SIG-M5 treated with dmso at 0.1 percent for 504 hours (cell line): Measurements from ENCODE around the gene TTF1.
"Not testable (repeated sequence)": the region's sequence is repeated elsewhere in the genome, so short reads cannot be mapped to it uniquely, and the experiment has no call there.

Source experiments
- DNase-seq: peaks from one replicate; lab custom pipeline; 2025; ENCODE audit not compliant: unreplicated experiment; lab: John Stamatoyannopoulos, UW

TTF1 gene

DNA sequence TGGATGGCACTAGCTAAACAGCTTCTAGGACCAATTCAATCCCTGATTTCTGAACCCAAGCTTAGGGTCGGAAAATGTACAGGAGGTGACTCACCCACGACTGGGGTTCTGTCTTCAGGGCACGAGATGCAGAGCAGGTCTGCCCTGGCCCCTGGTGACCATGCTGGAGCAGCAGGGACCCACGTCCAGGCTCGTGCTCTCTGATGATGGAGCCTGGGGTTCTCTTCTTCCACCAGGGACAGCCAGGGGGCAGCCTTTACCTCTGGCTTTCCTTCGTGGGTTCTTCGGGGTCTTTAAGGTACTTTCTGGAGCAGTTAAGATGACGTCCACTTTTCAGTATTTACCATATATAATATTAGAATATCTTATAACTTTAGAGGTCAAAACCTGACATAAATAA lies 5.4 kb upstream of the TTF1 start:
- DNase-seq, result no peak

DNA sequence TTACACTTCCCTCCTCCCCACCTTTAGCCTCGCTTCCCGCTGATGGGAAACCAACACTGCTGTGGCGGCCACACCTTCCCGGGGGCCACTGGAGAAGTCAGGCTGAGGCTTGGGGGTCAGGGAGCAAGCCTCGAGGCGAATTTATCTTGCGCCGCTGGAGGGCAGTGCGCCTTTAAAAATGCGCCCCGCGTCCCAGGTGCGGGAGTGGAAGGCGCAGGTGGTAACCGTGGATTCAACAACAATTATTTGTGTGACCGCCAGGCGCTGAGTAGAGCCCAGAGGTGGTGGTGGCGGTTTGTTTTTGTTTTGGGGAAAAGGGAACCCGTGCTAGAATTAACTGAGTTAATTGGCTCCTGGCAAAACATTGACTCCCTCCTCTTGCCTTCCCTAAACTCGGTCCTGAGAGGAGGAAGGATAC lies 4.5 kb upstream of the TTF1 start:
- DNase-seq, result no peak

DNA sequence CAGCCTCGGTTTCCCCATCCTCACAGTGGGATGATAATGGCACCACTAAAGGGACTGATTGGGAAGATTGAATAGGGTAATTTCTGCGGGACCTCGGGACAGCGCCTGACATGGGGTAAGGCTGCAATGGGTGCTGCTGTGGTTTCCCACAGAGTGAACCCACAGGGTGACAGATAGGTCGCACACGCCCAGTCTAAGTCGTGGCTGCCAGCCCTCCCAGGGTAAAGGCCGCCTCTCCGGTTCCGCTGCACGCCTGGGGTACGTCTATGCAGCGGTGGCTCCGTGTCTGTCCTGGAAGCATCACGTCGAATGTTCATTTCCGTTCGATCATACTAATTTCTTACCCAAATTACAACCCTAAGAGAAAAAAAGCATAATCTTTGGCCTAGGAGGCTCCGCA lies 4.0 kb upstream of the TTF1 start:
- DNase-seq, result no peak

DNA sequence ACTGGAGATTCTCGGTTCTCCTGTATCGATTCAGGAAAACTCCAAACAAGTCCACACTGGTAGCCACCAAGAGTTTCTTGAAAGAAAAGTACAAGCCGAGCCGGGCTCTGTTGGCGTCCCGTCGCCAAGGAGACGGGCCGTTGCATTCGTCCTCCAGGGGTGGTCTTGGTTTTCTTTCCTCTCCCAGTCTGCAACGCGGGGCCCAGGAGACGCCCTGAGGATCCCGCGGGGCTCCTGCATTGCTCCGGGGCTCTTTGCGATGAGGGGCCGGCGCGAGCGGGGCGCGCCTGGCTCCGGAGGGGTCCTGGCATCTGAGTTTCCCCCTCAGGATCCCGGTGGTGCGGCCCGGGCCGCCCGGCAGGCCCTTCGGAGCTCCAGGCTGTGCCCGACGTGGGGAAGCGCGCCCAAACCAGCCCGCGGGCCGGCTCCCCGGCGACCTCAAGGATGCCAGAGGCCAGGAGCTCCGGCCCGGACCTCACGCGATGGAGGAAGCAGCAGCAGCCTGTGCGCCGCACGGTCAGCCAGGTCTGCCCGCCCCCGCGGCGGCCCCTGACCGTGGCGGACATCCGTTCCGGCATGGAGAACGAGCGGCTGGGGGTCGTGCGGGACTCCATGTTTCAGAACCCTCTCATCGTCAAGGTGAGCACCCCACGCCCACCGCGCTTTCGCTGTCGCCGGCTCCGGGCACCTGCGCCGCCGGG lies 3.3 kb upstream of the TTF1 start, which contains the start of gene CFAP77:
TSS of gene CFAP77 (plus strand) at position 384 of the 701 bp plus-strand sequence. CDS start at position 445, 61 bp downstream.
- DNase-seq, result peak; percentile 20

DNA sequence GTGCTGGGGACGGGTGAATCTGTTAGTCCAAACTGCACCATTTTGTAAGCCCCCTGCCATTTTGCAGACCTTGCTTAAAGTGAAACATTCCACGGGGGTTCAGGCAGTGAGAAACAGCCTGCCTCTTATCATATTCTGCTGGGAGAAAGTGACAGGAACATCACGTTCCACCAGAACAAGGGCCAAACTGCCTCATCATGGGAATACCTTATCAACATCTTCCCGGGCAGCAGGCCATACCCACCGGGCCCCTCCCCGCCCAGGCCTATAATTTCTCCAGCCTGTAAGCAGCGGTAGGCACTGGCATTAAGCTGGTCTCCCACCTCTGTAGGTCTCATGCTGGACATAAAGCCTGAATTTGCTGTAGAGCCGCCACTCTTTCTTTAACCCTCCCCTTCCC lies 1.9 kb upstream of the TTF1 start:
- DNase-seq, result no peak

DNA sequence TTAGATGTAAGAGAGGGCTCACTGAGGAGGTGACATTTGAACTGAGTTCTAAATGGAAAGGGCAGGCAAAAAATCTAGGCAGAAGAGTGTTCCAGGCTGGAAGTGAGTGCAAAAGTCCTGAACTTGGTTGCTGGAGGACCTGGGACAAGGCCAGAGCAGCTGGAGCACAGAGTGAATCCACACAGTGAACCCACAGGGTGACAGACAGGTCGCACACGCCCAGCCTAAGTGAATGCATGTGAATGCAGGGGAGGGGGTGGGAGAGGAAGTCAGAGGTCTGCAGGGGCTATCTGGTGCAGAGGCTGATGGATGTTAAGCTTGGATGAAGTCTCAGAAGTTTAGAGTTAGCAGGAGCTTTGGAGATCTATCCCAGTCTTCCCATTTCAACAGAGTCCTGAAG lies 556 bp upstream of the TTF1 start:
- DNase-seq, result no peak

DNA sequence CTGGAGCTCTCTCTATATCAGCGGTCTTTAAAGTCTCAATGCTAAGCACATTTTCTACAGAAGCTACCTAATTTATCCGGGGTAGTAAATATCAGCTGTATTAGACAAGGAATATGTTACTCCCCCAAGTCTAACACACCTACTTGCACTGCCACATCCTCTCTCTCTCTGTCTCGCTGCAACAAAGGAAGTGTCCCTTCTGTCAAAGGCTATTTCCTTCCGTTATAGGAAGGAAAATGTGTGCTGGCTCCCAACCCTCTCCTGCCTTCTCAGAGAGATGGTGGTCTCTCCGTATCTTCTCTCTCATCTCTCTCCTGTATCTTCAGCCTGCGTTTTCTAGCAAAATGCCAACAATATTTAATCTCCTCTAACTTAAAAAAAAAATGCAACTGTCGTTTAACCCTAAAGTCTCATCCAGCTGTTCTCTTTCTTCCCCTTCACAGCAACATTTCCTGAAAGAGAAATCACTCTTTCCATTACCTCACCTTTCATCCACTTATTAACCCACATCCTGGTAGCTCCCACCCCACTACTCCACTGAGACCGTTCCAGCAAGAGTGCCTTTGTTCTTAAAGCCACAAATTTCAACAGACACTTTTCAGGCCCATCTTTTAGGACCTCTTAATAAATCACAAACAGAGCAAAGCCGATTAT lies 2.3 kb downstream of the TTF1 start:
- DNase-seq, result no peak

DNA sequence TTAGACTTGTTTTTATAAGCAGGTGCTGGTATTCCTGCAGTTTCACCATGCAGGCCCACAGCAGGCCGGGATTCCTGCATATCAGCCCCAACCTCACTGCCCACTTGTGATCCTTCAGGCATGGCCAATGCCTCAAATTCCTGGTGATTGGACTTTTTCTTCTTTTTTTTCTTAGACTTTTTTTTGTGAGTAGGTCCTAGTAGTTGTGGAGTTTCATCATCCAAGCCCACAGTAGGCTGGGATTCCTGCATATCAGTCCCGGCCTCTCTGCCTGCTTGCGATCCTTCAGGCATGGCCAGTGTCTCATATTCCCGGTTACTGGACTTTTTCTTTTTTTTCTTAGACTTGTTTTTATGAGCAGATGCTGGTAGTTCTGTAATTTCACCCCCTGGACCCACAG lies 4.8 kb downstream of the TTF1 start:
- no peak for DNase-seq

DNA sequence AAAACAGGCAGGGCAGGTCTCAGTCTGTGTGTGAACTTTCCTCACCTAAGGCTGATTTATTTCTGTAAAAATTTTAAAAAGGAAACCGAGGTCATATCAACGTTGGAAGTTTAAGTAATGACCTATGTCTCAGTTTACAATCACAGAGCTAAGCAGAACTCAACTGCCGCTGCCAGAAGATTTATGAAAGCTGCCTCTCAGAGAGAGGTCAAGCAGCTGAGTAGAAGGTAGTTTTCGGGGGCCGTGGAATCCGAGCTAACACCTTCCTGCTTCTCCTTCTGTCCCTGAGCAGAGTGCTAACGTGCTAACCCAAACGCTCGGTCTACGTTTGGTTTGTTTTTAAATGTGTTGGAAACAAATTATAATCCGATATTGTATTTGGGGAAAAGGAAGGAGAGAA lies 11.1 kb downstream of the TTF1 start:
- no peak for DNase-seq

DNA sequence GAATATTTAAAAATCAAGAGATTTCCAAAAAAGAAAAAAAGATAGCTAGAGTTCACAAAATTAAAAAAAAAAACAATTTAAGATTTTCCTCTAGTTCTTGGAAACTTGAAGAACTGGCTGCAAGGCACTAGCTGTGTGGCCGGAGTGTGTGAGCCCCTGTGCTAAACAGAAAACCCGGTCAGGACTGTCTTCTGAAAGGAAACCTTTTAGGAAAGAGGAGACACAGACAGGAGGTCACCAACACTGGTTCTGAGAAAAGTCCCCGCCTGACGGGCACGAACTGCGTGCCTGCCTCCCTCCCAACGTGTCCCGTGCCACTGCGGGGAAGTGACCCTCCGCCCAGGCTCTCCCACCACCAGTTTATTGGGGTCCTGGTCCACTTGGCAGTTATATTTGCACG lies 15.2 kb downstream of the TTF1 start:
- no peak for DNase-seq

DNA sequence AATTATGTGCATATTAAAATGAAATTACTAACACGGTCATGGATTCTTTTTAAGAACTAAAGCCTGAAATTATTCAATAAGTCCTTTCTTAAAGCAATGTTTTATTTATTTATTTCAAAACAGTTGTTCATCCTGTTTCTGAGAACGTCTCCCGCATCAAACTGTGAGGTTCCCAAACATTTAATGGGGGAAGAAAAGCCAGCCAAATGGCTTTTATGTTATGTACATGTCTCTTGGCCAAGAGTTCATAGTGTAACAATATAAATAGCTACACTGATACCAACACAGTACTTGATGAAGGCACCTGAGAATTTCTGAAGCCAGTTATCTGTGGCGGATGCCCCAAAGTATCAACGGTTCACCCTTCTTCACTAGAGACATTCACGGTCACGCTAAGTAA lies 15.7 kb downstream of the TTF1 start:
- DNase-seq, result no peak

DNA sequence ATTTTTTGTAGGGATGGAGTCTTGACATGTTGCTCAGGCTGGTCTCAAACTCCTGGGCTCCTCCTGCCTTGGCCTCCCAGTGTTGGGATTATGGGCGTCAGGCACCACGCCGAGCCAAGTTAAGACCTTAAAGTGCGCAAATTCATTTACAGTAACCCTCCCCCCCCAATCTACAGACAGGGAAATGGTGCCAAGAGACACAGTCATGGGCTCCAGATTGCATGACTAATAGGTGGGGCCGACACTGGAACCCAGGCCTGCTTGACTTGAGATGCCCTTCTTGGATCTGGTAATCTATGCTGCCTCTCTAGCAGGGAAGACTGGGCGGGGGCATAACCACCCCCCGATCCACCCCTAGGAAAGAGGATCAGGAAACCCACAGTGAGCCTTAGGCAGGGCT lies 19.5 kb downstream of the TTF1 start:
- no peak for DNase-seq

DNA sequence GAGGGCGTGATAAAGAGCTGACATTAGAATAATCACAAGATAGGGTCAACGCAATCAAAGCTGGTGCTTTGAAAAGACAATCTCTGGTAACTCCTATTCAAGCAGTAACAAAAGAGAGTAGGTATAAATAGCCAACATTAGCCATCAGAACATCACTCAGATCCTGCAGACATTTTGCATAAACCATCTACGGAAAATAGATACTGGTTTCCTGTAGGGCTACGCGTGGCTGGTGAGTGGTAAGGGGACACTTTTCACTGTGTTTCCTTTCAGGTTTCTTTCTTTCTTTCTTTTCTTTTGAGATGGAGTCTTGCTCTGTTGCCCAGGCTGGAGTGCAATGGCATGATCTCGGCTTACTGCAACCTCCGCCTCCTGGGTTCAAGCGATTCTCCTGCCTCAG lies 22.3 kb downstream of the TTF1 start:
- no peak for DNase-seq

DNA sequence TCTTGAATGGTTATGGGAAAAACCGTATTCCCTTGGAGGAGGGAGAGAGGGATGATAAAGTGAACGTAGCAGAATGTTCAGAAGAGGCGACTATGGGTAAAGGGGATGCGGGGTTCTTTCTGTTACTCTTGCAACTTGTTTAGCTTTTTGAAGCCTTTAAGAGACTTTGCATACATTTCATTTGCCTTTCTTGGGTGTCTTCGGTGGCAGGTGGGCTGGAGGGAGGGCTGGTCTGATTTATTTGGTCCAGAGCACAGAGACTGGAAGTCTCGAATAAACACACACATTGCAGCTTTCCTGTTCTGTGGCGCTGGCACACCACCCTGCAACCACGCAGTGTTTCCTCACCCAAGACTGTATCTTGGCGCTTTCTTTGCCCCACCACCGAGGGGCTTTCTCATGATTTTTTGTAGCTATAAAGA lies 23.2 kb downstream of the TTF1 start:
- no peak for DNase-seq

DNA sequence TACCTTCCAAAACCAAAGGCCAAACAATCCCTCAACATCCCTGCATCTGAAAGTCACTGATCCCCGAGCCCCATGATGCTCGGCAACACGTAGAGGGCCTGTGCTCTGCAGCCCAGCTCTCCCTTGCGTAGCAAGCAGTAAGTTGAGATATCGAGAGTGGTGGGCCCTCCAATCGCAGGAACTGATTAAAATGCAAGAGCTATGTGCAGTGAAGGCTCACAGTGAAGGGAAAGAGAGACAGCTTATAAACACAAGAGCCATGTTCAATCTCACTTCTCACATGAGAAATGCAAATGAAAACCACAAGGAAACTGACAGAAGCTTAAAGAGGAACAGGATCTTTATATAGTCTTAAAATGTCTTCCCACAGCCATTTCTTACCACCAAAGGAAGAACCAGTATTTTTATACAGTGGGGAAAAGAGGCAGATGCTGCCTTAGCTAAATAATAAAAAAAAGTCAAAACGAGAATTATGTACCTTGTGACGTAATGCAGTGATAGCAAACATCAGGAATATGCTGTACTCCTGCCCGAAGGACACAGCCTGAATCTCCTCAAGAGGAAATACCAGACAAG lies 24.6 kb downstream of the TTF1 start:
- DNase-seq, result peak; percentile 83

DNA sequence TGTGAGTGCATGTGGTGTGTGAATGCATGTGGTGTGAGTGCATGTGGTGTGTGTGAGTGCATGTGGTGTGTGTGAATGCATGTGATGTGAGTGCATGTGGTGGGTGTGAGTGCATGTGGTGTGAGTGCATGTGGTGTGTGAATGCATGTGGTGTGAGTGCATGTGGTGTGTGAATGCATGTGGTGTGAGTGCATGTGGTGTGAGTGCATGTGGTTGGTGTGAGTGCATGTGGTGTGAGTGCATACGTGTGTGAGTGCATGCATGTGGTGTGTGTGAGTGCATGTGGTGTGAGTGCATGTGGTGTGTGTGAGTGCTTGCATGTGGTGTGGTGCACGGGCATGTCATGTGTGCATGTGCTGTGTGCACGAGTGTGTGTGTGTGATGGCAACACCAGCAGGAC lies 28.2 kb downstream of the TTF1 start:
- not testable (repeated sequence) for DNase-seq

DNA sequence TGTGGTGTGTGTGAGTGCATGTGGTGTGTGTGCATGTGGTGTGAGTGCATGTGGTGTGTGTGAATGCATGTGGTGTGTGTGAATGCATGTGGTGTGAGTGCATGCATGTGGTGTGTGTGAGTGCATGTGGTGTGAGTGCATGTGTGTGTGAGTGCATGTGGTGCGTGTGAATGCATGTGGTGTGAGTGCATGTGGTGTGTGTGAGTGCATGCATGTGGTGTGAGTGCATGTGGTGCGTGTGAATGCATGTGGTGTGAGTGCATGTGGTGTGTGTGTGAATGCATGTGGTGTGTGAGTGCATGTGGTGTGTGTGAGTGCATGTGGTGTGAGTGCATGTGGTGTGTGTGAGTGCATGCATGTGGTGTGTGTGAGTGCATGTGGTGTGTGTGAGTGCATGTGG lies 28.9 kb downstream of the TTF1 start:
- not testable (repeated sequence) for DNase-seq

DNA sequence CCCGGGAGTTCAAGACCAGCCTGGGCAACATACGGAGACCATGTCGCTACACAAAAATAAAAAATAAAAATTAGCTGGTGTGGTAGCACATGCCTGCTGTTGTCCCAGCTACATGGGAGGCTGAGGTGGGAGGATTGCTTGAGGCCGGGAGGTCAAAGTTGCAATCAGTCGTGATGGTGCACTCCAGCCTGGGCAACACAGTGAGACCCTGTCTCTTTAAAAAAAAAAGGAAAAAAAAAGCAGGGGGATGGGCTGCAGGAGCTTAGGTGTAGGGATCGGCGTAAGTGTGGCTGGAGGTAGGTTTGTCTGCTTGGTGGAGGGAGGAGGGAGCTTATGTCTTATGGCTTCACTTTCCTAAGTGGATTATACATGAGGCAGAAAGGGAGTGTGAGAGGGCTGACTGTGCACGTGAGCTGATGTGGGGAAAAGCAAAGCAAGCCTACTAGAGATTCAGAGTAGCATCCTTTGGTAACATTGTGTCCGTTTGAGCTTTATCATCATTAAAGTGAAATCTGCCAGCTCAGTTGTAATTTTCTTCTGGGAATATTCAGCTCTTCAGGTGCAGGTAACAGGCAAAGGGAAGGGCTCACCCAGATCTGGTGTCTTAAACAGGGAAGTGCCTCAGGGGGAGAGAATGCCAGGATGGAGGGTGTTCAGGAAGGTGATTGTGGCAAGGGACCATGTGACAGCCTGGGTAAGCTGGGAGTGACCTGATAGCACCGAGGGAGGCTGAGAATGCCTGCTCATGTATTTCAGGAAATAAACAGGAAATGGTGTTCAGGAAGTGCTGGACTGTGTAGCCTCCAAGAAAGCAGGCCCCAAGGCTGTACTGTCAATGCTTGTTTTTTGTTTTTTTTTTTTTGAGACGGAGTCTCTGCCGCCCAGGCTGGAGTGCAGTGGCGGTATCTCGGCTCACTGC lies 34.2 kb downstream of the TTF1 start:
- peak; percentile 23 for DNase-seq

DNA sequence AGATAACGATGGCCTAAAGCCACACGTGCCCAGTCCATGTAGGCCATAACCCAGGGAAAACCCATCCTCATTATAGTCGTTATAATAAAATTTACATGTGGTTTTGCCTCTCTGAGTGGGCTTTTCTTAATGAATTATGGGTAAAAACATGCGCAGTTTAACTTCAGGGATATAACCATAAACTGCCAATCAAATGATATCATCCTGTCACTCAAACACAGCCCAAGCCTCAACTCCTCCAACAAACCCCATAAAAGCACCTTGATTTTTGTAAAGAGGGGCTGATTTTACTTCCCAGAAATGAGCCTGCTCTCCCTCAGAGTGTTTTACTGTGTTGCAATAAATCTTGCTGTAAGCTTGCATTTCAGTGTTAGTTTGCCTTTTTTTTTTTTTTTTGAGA lies 36.0 kb downstream of the TTF1 start:
- DNase-seq, result no peak

DNA sequence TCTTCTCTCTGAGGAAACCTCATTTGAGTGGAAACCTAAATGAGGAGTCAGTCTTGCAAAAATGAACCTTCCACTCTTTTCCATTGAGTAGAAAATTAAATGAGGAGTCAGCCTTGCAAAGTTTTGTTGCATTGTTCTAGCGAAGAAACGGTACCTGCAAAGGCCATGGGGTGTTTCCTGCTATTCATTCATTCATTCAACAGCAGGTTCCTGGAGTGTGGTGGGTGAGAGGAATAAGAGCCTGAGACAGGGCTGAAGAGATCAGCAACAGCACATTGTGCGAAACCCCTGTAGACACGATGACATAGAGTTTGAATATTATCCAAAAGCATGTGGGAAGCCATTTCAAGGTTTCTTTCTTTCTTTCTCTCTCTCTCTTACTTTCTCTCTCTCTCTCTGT lies 37.2 kb downstream of the TTF1 start:
- no peak for DNase-seq

DNA sequence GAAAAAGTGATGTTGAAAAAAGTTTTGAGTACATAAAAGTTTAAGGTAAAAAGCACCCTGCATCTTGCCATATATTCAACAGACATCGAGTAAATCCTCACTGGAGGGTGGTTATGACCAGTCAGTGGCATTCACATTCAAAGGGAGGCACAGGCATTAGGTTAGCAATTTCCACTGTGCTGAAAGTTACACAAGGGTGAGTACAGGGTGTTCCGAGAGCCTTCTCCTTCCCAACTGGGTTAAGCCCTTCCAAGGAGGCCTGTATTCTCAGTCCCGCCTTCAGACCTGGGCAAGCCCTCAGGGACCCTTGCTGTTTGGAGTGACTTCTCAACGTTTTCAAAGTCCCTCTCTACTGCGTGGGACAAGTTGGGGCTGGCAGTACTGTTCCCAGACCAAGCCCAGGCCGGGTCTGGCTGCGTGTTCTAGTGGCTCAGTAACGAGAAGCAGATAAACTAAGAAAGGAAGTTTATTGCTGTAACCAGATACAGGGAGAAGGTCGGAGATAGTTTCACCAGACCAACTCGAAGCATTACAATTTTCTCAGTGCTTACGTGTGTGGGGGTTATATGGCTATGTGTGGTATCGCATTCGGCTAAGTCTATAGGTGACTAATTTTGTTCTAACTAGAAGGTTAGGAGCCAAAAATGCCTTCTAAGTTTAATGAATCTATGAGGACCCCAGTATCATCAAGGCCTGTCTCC lies 38.9 kb downstream of the TTF1 start:
- no peak for DNase-seq
